DND-41 (cell line): ENCODE measurements around the gene PGBD5.

ENCODE experiments used
- ATAC-seq: fragments of 200-7000 bp; cut with Tn5 transposase; 3 replicates; pipeline ENCODE4 v1.9.1; 2021; ENCODE audit warnings: low read depth; ENCODE audit not compliant: insufficient read depth
- DNase-seq: peaks from one replicate; pipeline ENCODE4 v3.0.0-alpha.2; 2020
- H2AFZ ChIP-seq: 2 replicates; pipeline ENCODE4 v1.6.0; 2012; ENCODE audit warnings: low read depth, low read length
- H3K27ac ChIP-seq: 2 replicates; pipeline ENCODE4 v1.5.1; 2012; ENCODE audit warnings: low read length, inconsistent platforms
- H3K27me3 ChIP-seq: fragments of 200-600 bp; sonication (generic); 2 replicates; pipeline ENCODE4 v1.6.0; 2012; ENCODE audit warnings: low read length, mild to moderate bottlenecking, inconsistent platforms; ENCODE audit not compliant: insufficient read depth, poor library complexity
- H3K36me3 ChIP-seq: 2 replicates; pipeline ENCODE4 v1.5.1; 2012; ENCODE audit warnings: low read length, inconsistent platforms; ENCODE audit not compliant: insufficient read depth
- H3K4me1 ChIP-seq: 2 replicates; pipeline ENCODE4 v1.5.1; 2012; ENCODE audit warnings: mild to moderate bottlenecking, low read length; ENCODE audit not compliant: insufficient read depth
- H3K4me2 ChIP-seq: 2 replicates; pipeline ENCODE4 v1.6.0; 2012; ENCODE audit warnings: mild to moderate bottlenecking, moderate library complexity, low read length, inconsistent platforms; ENCODE audit not compliant: insufficient read depth
- H3K4me3 ChIP-seq, 2 experiments: fragments of 200-600 bp in 1 of 2; shearing (Covaris generic) in 1 of 2; 2 replicates each; pipeline ENCODE4 v1.5.1; 2012 to 2016; ENCODE audit warnings: inconsistent platforms in 2 of 2, low read length in 2 of 2, mild to moderate bottlenecking in 2 of 2, low read depth in 1 of 2, moderate library complexity in 1 of 2
- H3K79me2 ChIP-seq: 2 replicates; pipeline ENCODE4 v1.6.0; 2012; ENCODE audit warnings: low read length, inconsistent platforms; ENCODE audit not compliant: insufficient read depth
- H3K9ac ChIP-seq: 2 replicates; pipeline ENCODE4 v1.6.0; 2012; ENCODE audit warnings: low read depth, mild to moderate bottlenecking, inconsistent platforms, low read length, moderate library complexity
- H3K9me3 ChIP-seq: 2 replicates; pipeline ENCODE4 v1.5.1; 2012; ENCODE audit warnings: low read length, moderate library complexity, mild to moderate bottlenecking, inconsistent platforms; ENCODE audit not compliant: insufficient read depth, severe bottlenecking
- H4K20me1 ChIP-seq: 2 replicates; pipeline ENCODE4 v1.6.0; 2012; ENCODE audit warnings: low read length; ENCODE audit not compliant: insufficient read depth
- CTCF ChIP-seq: IDR thresholded peaks from 2 replicates; pipeline ENCODE4 v1.5.1; 2012; ENCODE audit warnings: borderline replicate concordance, low read length, moderate library complexity, mild to moderate bottlenecking; ENCODE audit not compliant: poor library complexity, severe bottlenecking; ENCODE audit errors: extremely low read depth
- EZH2 ChIP-seq: IDR thresholded peaks from 3 replicates; pipeline ENCODE4 v1.6.1; 2012; ENCODE audit warnings: borderline replicate concordance, low read depth, mild to moderate bottlenecking, moderate library complexity, low read length, inconsistent platforms; ENCODE audit not compliant: severe bottlenecking

The PGBD5 gene

GRCh38 chr1:230356869-230357794 lies 69.0 kb downstream of the PGBD5 start:
- Histone ChIP-seq H2AFZ (no peak overlapping the region), H3K9me3 (no peaks in the 10 kb centered on the region), H4K20me1 (no peaks in the 10 kb centered on the region), H3K36me3 (no peaks in the 10 kb centered on the region), H3K27me3 (peaks cover 4% of the 10 kb centered on the region), H3K4me1 (no peaks in the 10 kb centered on the region), H3K4me3 (no peak overlapping the region), H3K9ac (no peak overlapping the region), H3K27ac (no peak overlapping the region), H3K79me2 (no peaks in the 10 kb centered on the region), H3K4me2 (no peak overlapping the region)
- DNase-seq = no peak
- TF ChIP-seq EZH2 (no peak), CTCF (no peak)
- no peak for ATAC-seq

GRCh38 chr1:230356190-230356589 lies 69.9 kb downstream of the PGBD5 start:
- peaks cover 4% of the 10 kb centered on the region for H3K27me3 ChIP-seq

GRCh38 chr1:230355594-230355993 lies 70.5 kb downstream of the PGBD5 start:
- no peak overlapping the region for H3K4me2 ChIP-seq
- TF ChIP-seq EZH2 (no peak), CTCF (no peak)
- peaks cover 4% of the 10 kb centered on the region for H3K27me3 ChIP-seq
- H4K20me1 ChIP-seq = no peaks in the 10 kb centered on the region
- H3K27ac ChIP-seq = no peak overlapping the region
- DNase-seq = no peak
- H3K4me3 ChIP-seq = no peak overlapping the region
- no peak overlapping the region for H3K9ac ChIP-seq
- H3K9me3 ChIP-seq = no peaks in the 10 kb centered on the region
- ATAC-seq = no peak
- no peaks in the 10 kb centered on the region for H3K79me2 ChIP-seq
- H3K4me1 ChIP-seq = no peaks in the 10 kb centered on the region
- H2AFZ ChIP-seq = no peak overlapping the region
- H3K36me3 ChIP-seq = no peaks in the 10 kb centered on the region

More at GRCh38 chr1:230356190-230356589, 69.9 kb downstream of the PGBD5 start:
- H3K9me3 ChIP-seq = no peaks in the 10 kb centered on the region
- no peak overlapping the region for H3K27ac ChIP-seq
- no peak overlapping the region for H2AFZ ChIP-seq
- ATAC-seq (no peak), DNase-seq (no peak)
- H4K20me1 ChIP-seq = no peaks in the 10 kb centered on the region
- no peaks in the 10 kb centered on the region for H3K4me1 ChIP-seq
- no peak overlapping the region for H3K4me3 ChIP-seq
- H3K4me2 ChIP-seq = no peak overlapping the region
- TF ChIP-seq EZH2 (no peak), CTCF (no peak)
- H3K9ac ChIP-seq = no peak overlapping the region
- H3K79me2 ChIP-seq = no peaks in the 10 kb centered on the region
- H3K36me3 ChIP-seq = no peaks in the 10 kb centered on the region
